Measurements from ENCODE around the gene GGA3.

GGA3 gene

GRCh38 chr17:75249564-75249963 lies 11.8 kb downstream of the GGA3 start:
- FAIRE-seq: no peak
- DNase-seq (ENCODE audit: insufficient read length, low spot score): no peak

GRCh38 chr17:75246404-75246803 lies 15.0 kb downstream of the GGA3 start:
- DNase-seq (ENCODE audit: insufficient read length, low spot score) (no peak), FAIRE-seq (no peak)

GRCh38 chr17:75245011-75245410 lies 16.4 kb downstream of the GGA3 start:
- peak; percentile 55 for FAIRE-seq
- no peak for DNase-seq (ENCODE audit: insufficient read length, low spot score)

GRCh38 chr17:75244133-75244866 lies 17.1 kb downstream of the GGA3 start:
- FAIRE-seq: peak; percentile 82
- peak; percentile 40 for DNase-seq (ENCODE audit: insufficient read length, low spot score)

GRCh38 chr17:75242461-75243042 lies 18.9 kb downstream of the GGA3 start:
- peak; percentile 62 for FAIRE-seq
- no peak for DNase-seq (ENCODE audit: insufficient read length, low spot score)

- FAIRE-seq: no peak
Measured at GRCh38 chr17:75241996-75242460, 19.4 kb downstream of the GGA3 start.

GRCh38 chr17:75241502-75241901 lies 19.9 kb downstream of the GGA3 start:
- FAIRE-seq: no peak
- DNase-seq (ENCODE audit: insufficient read length, low spot score): no peak

More at GRCh38 chr17:75241996-75242460, 19.4 kb downstream of the GGA3 start:
- no peak for DNase-seq (ENCODE audit: insufficient read length, low spot score)

- FAIRE-seq: no peak
Measured at GRCh38 chr17:75241143-75241430, 20.3 kb downstream of the GGA3 start.

GRCh38 chr17:75240394-75241142 lies 20.8 kb downstream of the GGA3 start:
- FAIRE-seq (no peak), DNase-seq (ENCODE audit: insufficient read length, low spot score) (no peak)

More at GRCh38 chr17:75241143-75241430, 20.3 kb downstream of the GGA3 start:
- DNase-seq (ENCODE audit: insufficient read length, low spot score): no peak

GRCh38 chr17:75239778-75240393 lies 21.5 kb downstream of the GGA3 start:
- no peak for FAIRE-seq
- DNase-seq (ENCODE audit: insufficient read length, low spot score): no peak

GRCh38 chr17:75239214-75239613 lies 22.2 kb downstream of the GGA3 start:
- no peak for FAIRE-seq
- no peak for DNase-seq (ENCODE audit: insufficient read length, low spot score)

GRCh38 chr17:75238684-75239191 lies 22.7 kb downstream of the GGA3 start:
- DNase-seq (ENCODE audit: insufficient read length, low spot score): peak; percentile 73

GRCh38 chr17:75238020-75238580 lies 23.3 kb downstream of the GGA3 start:
- no peak for FAIRE-seq

More at GRCh38 chr17:75238684-75239191, 22.7 kb downstream of the GGA3 start:
- FAIRE-seq: peak; percentile 76

GRCh38 chr17:75237100-75238014 lies 24.0 kb downstream of the GGA3 start:
- DNase-seq (ENCODE audit: insufficient read length, low spot score) (no peak), FAIRE-seq (no peak)

More at GRCh38 chr17:75238020-75238580, 23.3 kb downstream of the GGA3 start:
- DNase-seq (ENCODE audit: insufficient read length, low spot score): no peak

- FAIRE-seq: no peak
Measured at GRCh38 chr17:75232786-75233185, 28.6 kb downstream of the GGA3 start.

GRCh38 chr17:75231741-75232464 lies 29.5 kb downstream of the GGA3 start:
- no peak for DNase-seq (ENCODE audit: insufficient read length, low spot score)
- no peak for FAIRE-seq

More at GRCh38 chr17:75232786-75233185, 28.6 kb downstream of the GGA3 start:
- DNase-seq (ENCODE audit: insufficient read length, low spot score): no peak

- no peak for DNase-seq (ENCODE audit: insufficient read length, low spot score)
- FAIRE-seq: no peak
Measured at GRCh38 chr17:75231071-75231470, 30.3 kb downstream of the GGA3 start.

GRCh38 chr17:75228847-75229246 lies 32.6 kb downstream of the GGA3 start:
- DNase-seq (ENCODE audit: insufficient read length, low spot score) (no peak), FAIRE-seq (no peak)

- FAIRE-seq: no peak
- no peak for DNase-seq (ENCODE audit: insufficient read length, low spot score)
Measured at GRCh38 chr17:75228305-75228704, 33.1 kb downstream of the GGA3 start.
